Stimulated activated CD8-positive, alpha-beta memory T cell treated with anti-CD3 and anti-CD28 coated beads, Interleukin-2, amount 100 ng/mL, for 48 hours (primary cell): ENCODE results near the gene MMS22L.

Experiments
- DNase-seq, 2 donors: peaks; one replicate each; pipeline ENCODE4 v3.0.0-alpha.2; 2020; ENCODE audit warnings: low read depth in 2 of 2

The MMS22L gene

DNA sequence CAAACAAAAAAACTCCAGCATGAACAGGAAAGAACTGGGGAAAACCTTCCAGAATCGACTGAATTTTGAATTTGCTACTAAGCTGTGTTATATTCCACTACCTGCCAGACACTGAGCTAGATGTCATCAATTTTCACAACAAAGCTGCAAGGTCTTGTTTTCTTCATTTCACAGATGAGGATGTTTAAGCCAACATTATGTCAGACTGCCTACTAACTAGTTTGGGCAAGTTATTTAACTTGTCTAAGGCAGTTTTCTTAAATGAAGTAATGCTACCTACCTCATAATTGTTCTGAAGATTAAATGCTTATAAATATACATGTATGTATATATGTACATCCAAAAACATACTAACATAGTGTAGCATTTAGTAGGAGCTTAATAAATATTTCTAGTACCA lies 144.4 kb downstream of the MMS22L start:
- DNase-seq, result no peak

DNA sequence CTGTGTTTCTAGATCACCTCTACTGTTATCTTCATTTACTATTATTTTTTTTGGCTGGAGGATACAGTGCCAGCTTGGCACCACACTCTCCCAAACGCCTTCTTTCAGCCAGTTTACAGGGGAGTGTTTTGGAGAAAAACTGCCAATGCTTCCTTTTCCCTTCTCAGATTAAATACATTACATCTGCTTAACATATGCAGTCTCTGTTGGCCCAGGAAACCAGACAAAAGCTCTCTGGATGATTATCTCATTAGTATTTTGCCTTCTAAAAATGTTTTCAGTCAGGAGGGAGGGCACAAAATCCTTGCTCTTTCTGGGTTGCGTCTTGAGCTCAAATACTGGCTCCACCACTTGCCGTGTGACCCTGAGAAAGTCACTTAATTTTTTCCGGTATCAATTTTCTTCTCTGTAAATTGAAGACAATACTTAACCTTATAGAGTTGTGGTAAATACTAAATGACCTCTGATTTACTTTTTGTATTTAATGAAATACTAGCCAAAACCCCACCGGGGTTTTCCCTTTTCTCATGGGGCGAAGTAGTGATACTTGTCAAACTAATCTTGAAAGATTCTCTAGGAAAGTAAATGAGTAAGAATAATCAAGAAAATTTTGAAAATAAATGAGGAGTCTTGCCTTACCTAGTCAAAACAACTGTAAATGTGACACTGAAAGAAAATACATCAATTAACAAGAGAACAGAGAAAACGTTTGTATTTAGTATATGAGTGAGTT lies 146.2 kb downstream of the MMS22L start:
- DNase-seq, result no peak

DNA sequence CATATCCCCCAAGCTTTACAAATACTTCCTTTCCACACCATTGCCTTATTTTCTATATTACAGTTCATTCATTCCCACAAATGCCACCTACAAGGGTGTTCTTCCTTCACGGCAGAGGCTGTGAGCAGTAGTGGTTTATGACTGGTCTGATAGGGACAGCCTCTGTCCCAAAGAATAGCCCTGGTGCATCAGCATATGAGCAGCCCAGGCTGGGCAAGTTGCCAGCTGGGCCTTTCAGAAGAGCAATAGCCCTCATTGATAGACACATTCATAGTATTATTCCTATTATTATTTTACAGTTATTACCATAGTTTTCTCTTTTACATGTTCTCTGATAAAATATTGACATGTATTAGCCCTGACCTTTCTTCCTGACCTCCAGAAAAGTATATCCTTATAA lies 149.9 kb downstream of the MMS22L start:
- no peak for DNase-seq

DNA sequence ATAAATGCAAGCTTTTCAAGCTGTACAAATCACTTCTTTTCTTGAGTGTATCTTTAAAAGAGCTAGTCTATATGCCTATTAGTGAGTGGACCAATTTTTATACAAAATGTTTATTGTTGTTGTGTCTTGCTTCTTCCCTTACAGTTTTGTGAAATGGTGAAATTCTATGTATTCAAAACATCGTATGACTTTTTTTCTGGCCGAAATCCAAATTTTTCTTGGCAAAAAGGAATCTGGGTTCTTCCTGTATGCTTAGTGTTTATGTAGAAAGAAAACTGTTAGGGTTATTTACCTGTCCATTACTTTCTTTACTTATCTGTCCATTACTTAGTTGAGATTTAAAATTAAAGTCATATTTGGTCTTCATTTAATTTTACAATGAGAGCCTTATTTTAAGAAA lies 153.9 kb downstream of the MMS22L start:
- DNase-seq, result no peak

DNA sequence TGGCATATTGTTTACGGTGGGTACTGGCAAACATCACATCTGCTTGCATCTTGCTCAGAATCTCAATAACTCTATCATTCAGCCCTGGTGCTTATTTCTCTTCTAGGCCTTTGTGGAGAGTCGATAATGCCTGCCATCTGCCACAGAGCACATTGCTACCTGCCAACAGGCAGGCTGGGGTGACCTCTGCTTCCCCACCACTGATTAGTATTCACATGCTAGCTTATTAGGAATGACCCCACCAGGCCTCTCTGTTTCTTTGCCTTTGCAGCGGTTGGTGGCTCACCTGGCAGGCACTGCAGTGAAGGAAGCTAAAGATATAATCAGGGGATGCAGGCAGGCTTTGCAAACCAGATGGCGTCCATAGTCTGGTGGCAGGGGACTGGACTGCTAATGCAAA lies 154.5 kb downstream of the MMS22L start:
- DNase-seq, result no peak

DNA sequence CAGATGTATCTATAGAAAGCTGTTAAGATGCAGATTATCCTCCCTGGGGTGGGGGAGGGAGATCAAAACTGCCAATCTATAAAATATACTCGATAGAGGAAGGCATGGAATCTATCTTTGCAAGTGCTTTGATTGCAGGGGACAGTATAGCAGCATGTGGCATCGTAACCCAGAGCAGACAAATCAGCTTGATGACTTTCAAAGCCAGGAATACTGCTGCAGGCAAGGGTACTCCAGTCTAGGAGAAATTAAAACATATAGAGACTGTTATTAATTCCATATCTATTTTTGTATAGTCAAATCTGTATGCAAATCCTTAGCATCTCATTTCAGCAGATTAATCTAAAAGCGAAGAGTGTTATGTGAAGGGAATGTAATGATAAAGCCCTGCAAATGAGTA lies 159.4 kb downstream of the MMS22L start:
- DNase-seq, result no peak

DNA sequence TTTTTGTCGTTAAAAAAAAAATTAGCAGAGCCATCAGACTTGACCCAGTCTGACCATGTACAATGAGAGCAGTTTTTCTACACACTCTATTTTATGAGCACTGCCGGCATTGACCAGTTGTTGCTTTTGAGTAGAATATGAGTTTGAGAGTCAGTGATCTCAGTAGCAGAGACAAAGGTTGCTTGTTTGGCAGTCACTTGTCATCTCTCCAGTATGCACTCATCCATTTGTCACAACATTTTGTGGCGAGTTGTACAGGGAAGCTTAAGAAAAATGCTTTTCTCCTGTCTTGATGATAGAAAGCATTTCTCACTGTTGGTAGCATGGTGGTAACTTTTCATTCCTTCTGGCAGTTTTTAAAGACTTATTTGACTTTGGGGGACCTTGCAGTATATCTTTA lies 159.9 kb downstream of the MMS22L start:
- no peak for DNase-seq

DNA sequence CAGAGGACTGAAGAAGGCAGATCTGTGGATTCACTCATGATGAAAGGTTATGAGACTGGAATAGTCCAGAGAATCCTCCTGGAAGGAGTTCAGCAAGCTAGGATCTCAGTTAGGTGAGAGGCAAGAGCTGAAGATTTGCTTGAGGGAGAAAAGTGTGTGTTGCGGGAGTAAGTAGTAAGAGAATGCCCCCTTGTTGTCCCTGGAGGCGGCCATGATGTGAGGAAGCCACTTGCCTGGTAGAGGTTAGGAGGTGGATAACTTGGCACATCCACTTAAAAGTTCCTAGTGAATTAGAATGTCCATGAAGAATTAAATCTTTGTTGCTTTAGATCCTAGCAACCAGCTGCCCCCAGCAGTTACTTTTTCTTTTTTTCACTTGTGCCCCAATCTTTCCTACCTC lies 162.5 kb downstream of the MMS22L start:
- no peak for DNase-seq

DNA sequence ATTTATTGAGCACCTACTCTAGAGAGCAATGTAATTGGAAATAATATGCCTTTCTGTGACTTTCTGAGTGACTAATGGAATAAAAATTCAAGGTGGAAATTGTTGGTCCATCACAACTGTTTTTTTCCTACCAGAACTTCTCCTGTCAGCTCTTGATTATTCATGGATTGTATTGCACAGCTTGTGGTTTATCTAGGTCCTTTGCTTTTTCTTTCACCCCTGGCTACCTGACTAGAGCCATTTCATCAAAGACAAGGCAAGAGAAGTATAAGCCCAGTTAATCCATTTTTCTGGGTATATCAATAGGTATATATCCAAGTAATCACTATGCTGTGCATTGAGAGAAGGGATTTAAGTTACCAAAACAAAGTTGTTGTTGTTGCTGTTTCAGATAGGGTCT lies 168.4 kb downstream of the MMS22L start:
- DNase-seq, result no peak

DNA sequence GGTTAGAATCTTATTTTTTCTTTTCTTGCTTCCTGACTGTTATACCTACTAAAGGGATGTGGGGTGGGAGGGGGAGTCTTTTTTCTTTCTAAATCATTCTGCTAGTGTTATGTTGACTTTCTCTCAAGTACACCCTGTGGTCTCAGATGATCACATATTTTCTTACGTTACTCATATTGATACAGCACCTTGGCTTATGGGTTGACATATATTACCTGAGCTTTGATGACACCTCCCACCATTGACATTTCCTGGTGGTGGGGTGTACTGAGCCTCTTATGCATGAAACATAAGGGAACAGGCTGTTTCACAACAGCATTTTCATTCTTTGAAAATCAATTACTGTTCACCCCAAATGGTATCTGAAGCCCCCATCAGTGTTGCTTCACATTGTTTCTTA lies 169.8 kb downstream of the MMS22L start:
- DNase-seq, result no peak

DNA sequence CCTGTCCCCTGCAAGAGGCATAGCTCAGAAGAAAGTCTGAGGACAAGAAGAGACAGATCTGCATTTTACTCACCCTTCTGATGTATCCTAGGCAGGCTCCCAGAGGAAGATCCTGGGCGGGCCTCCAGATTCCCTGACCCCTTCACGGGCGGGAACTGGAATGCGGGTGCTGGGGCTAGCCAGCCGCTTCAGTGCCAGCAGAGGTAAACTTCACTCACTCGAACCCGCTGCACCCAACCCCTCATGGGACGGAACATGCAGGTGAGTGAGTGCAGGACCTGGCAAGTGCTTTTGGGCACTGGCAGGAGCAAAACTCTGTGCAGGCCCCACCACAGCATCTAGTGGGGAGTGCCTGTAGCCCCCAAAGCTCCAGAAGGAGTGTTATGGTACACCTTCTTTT lies 171.8 kb downstream of the MMS22L start:
- no peak for DNase-seq

DNA sequence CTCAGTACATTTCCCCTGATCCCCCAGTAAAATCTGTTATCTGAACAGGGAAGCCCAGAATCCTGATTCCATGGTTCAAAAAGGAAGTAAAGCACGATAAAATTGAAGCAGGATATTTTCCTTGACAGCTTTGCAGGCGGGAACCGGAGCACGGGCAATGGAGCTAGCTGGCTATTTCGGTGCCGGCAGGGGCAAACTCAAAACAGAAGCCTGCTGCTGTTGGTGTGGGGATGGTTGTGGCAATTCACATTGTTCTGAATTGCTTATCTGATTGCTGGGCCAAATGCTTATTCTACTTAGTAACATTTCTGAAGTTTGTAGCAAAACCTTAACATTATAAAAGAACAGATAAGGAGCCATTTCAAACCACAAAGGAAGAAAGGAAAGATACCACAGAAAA lies 172.4 kb downstream of the MMS22L start:
- DNase-seq, result no peak

DNA sequence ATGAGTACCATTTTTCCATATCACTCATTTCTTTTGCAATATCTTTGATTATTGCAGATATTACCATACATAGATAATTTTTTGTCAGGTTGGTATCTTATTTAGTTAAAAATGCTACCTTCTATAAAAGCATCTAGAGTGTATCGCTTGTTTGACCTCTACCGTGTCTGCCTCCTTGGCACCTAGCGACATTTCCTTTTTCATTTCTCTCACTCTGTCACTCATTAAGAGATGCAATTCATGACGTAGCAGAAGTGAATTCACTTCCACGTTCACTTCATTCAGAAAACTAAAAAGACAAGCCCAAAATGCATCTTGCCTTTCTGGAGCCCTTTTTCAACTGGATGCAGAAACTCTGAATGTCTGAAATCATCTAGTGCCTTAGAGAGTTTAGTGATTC lies 172.9 kb downstream of the MMS22L start:
- DNase-seq, result no peak

DNA sequence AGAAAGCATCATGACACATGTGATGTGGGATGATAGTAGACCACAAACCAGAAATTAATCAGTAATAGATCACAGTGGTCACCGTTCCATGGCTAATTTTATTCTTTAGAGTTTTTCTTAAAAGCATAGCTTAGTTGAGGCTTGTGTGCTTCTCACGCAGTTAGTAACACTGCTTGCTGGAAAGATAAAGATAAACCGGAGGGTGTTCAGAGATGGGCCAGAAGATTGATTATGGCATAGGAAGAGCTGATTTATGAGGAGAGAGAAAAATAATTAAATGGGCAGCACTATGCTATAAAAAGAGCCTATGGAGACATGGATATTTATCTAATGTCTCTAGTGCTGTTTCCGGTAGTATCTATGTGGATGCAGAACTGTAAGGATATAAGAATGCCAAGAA lies 173.6 kb downstream of the MMS22L start:
- DNase-seq, result no peak

DNA sequence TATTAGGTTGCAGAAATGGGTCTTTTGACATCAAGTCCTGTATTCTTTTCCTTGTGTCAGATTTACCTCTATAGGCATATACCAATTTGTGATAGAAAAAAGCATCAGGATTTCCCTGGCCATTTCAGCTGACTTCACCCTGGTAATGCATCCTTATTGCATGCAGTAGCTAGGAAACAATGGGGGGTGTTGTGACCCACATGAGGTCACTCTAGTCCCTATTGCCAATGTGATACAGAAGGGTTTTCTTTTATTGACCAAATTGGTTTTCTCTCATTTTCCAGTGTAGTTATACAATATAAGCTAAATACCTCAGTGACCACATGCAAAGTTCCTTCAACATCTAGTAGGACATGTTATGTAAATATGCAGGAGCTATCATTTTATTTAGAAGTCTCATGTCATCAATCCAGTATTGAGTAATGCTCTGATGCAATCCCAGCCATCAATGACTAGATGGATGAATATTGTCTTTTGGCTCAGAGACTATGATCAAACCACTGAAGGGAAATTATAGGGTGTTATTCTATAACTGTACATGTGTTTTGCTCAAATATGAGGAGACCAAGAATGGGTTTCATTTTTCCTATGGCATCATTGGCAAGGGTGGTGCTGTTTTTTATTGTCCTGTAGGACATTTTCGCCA lies 180.7 kb downstream of the MMS22L start:
- DNase-seq, result no peak

DNA sequence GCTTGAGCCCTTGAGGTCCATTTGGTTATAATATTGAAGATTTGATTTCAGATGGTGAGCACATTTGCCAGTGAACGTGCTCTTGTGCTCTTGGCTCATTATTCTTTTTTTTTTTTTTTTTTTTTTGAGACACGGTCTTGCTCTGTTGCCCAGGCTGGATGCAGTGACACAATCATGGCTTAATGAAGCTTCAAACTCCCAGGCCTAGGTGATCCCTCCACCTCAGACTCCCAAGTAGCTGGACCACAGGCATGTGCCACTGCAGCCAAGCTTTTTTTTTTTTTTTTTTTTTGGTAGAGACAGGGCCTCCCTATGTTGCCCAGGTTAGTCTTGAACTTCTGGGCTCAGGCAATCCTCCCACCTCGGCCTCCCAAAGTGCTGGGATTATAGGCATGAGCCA lies 182.3 kb downstream of the MMS22L start:
- DNase-seq, result no peak

DNA sequence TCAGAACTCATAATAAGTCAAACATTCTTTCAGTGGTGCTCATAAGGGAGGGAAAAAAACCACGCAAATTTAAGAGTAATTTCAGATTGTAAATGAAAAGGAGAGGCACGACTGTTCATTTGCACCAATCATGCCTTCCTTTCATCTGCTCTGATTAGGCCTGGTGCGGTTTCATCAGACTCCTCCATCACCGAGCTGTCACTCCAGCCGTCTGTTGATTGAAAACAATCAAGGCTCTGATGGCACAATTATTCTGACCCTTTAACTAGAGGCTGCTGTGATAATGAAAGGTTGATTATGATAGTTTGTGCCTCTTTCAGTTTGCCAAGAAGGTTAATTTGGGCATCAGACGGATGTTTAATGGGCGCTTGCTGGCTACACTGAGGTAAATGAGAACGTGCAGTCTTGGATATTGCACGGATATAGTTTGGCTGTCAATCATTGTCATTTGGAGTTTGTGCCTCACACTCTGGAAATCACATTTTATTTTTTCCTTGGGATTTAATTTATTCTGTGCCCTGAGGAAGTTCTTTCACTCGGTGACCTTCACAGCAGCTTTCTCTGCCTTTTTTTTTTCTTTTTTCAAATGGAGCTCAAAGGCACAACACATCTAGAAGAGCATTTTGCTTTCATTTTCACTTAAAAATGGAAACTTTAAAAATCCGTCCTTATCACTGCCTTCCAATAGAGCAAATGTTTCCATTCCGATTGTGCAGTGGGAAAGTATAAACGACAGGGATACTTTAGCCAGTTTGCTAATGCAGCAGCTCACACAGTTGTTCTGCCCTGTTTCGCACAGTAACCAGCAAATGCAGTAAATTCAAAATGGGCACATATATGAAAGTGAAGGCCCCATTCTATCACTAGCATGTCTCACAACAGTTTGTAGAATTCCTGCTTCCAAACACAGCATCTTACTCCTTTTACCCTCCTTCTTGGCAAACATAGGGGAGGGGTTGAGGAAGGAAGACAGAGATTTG lies 185.7 kb downstream of the MMS22L start:
- no peak for DNase-seq

DNA sequence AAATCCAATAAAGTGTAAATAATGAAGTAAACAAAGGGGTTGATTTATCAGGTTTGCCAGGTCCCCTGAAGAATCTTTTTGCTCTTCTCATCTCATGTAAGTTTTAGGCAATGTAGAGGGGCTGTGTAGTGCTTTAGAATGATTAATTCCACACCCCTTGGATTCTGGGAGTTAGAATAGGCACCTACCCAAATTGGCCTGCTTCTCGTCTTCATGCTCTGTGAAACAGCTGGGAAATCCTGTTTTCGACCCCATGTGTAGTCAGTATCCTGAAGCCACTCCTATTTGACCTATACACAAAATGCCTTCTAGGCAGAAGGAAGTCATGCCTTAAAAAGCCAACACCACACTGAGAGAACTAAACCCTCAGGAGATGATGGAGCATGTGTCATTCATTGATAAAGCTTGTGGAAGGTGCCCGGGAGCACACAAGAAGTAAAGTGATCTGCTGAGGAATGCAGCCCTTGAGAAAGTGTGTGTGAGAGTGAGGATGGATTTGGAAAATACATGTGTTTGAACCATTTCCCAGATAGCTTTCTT lies 187.6 kb downstream of the MMS22L start:
- DNase-seq, result no peak

DNA sequence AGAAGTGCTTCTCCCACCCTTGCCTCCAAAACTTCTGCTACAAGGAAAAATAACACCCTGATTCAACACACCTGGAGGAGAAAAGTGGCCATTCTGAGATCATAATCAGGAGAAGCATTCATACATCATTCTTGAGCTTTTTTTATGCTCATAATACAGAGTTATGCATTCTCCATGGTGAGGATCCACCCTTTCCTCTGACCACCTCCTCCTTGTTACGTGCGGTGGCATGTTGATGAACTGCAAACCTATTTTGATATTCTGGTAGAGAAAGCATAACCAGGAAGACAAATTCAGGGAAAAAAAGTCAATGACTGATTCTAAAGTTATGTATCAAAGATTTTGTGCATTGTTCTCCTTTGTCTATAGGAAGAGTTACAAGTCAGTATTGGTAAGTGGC lies 188.6 kb downstream of the MMS22L start:
- DNase-seq, result no peak

DNA sequence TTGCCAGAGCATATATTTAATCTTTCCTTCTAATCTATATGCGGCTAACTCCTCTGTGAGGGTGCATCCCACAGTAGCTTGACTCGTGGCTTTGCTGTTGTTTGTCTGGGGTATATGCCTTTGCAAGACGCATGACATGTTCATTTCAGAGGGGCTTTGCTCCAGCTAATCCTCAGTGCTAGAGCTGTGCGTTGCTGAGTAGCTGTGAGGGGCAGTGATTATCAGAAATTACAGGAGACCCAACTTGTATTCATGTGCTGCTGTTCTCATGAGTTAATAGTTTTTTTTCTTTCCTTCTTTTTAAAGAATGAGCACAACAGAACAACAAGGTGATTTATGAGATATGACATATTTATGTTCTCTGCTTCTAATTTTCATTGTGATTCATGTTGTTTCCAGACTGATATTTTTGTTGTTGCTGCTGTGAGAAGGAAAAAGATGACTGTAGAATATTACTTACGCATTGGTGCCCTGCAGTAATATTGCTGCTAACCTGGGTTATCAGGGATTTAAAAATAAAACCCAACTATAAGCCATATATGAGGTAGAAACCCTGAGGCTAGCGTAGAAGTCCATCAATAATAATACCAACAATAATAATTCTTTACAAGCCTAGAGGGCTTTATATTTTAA lies 190.2 kb downstream of the MMS22L start:
- no peak for DNase-seq
